Right lobe of liver (tissue), 6 donors: Measurements from ENCODE around the gene HOXA11. TPM values are rescaled to one million over a fixed set of nuclear protein-coding genes. Genes with fewer than 3 reads are reported as not detected.

Source experiments
- ATAC-seq, 4 donors: fragments of 200-7000 bp; cut with Tn5 transposase; one replicate each; pipeline ENCODE4 v1.9.1; 2020; ENCODE audit warnings: mild to moderate bottlenecking in 4 of 4, moderate library complexity in 4 of 4
- DNase-seq, 3 donors: peaks; one replicate each; pipeline ENCODE4 v3.0.0-alpha.2; 2020
- H3K27ac ChIP-seq, 3 donors: fragments of 200-600 bp; one replicate each; pipeline ENCODE4 v1.8.0; 2022
- H3K27me3 ChIP-seq, 2 donors: fragments of 200-600 bp; one replicate each; pipeline ENCODE4 v1.8.0; 2022
- H3K36me3 ChIP-seq, 4 donors: fragments of 200-600 bp; sonication (generic) in 1 of 4; one replicate each; pipeline versions ENCODE4 v1.5.1 to v1.8.0; 2017 to 2022; ENCODE audit warnings: control low read depth in 1 of 4
- H3K4me1 ChIP-seq, 4 donors: fragments of 200-600 bp; sonication (generic) in 1 of 4; one replicate each; pipeline versions ENCODE4 v1.5.1 to v1.8.0; 2017 to 2022; ENCODE audit warnings: control low read depth in 1 of 4
- H3K4me3 ChIP-seq, 3 donors: fragments of 200-600 bp; one replicate each; pipeline ENCODE4 v1.8.0; 2022
- H3K9me3 ChIP-seq, 4 donors: fragments of 200-600 bp; sonication (generic) in 1 of 4; one replicate each; pipeline versions ENCODE4 v1.5.1 to v1.8.0; 2017 to 2022; ENCODE audit warnings: control low read depth in 1 of 4
- CTCF ChIP-seq, 4 donors: fragments of 200-600 bp in 3 of 4; fragments of 450-650 bp in 1 of 4; IDR thresholded peaks; one replicate each; pipeline versions ENCODE4 v1.5.1 to v1.8.0; 2016 to 2022; ENCODE audit warnings: antibody characterized with exemption in 4 of 4, mild to moderate bottlenecking in 2 of 4
- POLR2A ChIP-seq: fragments of 450-650 bp; IDR thresholded peaks from one replicate; pipeline ENCODE4 v1.6.1; 2017; ENCODE audit warnings: antibody characterized with exemption, mild to moderate bottlenecking
- WGBS: methylation state at CpG from one replicate; pipeline ENCODE4 v1.1.6; 2018; ENCODE audit warnings: low coverage, low lambda C conversion rate; ENCODE audit not compliant: insufficient coverage; ENCODE audit errors: missing lambda C conversion rate; 5-methylcytosine and 5-hydroxymethylcytosine counted together
- intact Hi-C, 2 donors: fragments of 100-400 bp; cut with DNase I; formaldehyde crosslinking; loops; one replicate each; pipeline versions ENCODE4 v1.11.2 to v1.14.1; 2022
- total RNA-seq, 6 experiments: library from RNA; depleted of rRNA in 2 of 6; stranded (reverse); fragments of >200 nt in 2 of 6; fragmentation: NEBNext Ultra II Directional in 3 of 6; extraction: Animal tissue kit (Norgen Biotek cat#: 25700) in 3 of 6; gene quantifications; one replicate each; pipeline versions ENCODE4 v1.1.0 to v1.2.4, GENCODE V29; 2016 to 2023
- donor health status: DM: no; HTN: yes; CAD: no.
- donor health status: DM: no; HTN: no; CAD: no.
- donor health status: DM: no; HTN: no; CAD: no.
- donor health status: DM: no; HTN: yes; CAD: no.
- donor health status: DM: no; HTN: yes; CAD: no.

The HOXA11 gene
- total RNA-seq, 6 experiments from 2014 or later = not detected

GRCh38 chr7:27175626-27176523 is 9.2 kb downstream of the HOXA11 start:
- no peaks in the 10 kb centered on the region for H3K9me3 ChIP-seq
- 23% methylated on average over 28 of the region's 40 CpGs for WGBS
- intact Hi-C loops = no loop called here
- H3K4me3 ChIP-seq = no peak overlapping the region
- no peaks in the 10 kb centered on the region for H3K36me3 ChIP-seq
- peaks cover 0 to 14% (median 0%) of the 10 kb centered on the region in 4 donors for H3K4me1 ChIP-seq
- H3K27me3 ChIP-seq = peaks cover 54 to 97% of the 10 kb centered on the region in 2 donors
- DNase-seq (peak in 2 of 3 donors; percentile 35 to 52), ATAC-seq (no peak)
- no peak for TF ChIP-seq POLR2A
- no peak for TF ChIP-seq CTCF (IDR thresholded peaks at IDR 0.05)
- H3K27ac ChIP-seq = no peak overlapping the region

GRCh38 chr7:27174874-27175625 is 10.0 kb downstream of the HOXA11 start:
- intact Hi-C loops = no loop called here
- DNase-seq (peak in 2 of 3 donors; percentile 22 to 36), ATAC-seq (no peak)
- Histone ChIP-seq H3K27ac (no peak overlapping the region), H3K36me3 (no peaks in the 10 kb centered on the region), H3K4me1 (peaks cover 0 to 13% (median 0%) of the 10 kb centered on the region in 4 donors), H3K27me3 (peaks cover 56 to 95% of the 10 kb centered on the region in 2 donors), H3K4me3 (no peak overlapping the region), H3K9me3 (no peaks in the 10 kb centered on the region)
- WGBS = 23% methylated on average over 8 of the region's 12 CpGs
- no peak for TF ChIP-seq CTCF (IDR thresholded peaks at IDR 0.05)
- no peak for TF ChIP-seq POLR2A

GRCh38 chr7:27173956-27174873 is 10.8 kb downstream of the HOXA11 start, which contains the start of gene HOXA10:
Gene HOXA10, minus strand, starts transcription at chr7:27174320. Its CDS starts 14 bp downstream, at chr7:27174306.
- TF ChIP-seq POLR2A (no peak), CTCF (IDR thresholded peaks at IDR 0.05) (no peak)
- Histone ChIP-seq H3K36me3 (no peaks in the 10 kb centered on the region), H3K4me3 (peak within 1 kb of the TSS; percentile 1 to 27 (median 23)), H3K4me1 (peaks cover 0 to 7% (median 0%) of the 10 kb centered on the region in 4 donors), H3K27me3 (peaks cover 56 to 96% of the 10 kb centered on the region in 2 donors), H3K27ac (no peak within 1 kb of the TSS), H3K9me3 (no peaks in the 10 kb centered on the region)
- ATAC-seq (no peak), DNase-seq (peak in 2 of 3 donors; percentile 31 to 42)
- 8% methylated on average over 13 of the region's 82 CpGs for WGBS
- intact Hi-C loops = no loop called here

- peaks cover 49 to 97% of the 10 kb centered on the region in 2 donors for H3K27me3 ChIP-seq
- H3K9me3 ChIP-seq = no peaks in the 10 kb centered on the region
- WGBS = no CpG with 5 or more reads among the region's 59 CpGs
- H3K27ac ChIP-seq = no peak overlapping the region
- H3K4me1 ChIP-seq = peaks cover 0 to 7% (median 0%) of the 10 kb centered on the region in 4 donors
- no peak for TF ChIP-seq CTCF (IDR thresholded peaks at IDR 0.05)
- TF ChIP-seq POLR2A = no peak
- intact Hi-C loops = no loop called here
- DNase-seq (peak; percentile 32 to 56 (median 40)), ATAC-seq (peak in 3 of 4 donors; percentile 32 to 49 (median 46))
- peak overlapping the region; percentile 1 to 27 (median 23) for H3K4me3 ChIP-seq
- no peaks in the 10 kb centered on the region for H3K36me3 ChIP-seq
These were observed 11.5 kb downstream of the HOXA11 start for GRCh38 chr7:27173511-27173955.
